K562 (cell line): ENCODE results near the gene TNNT1. TPM values are rescaled to one million over a fixed set of nuclear protein-coding genes. Genes with fewer than 3 reads are reported as not detected.

Experiments
- BRF1 ChIP-seq: IDR thresholded peaks from 3 replicates; pipeline ENCODE4 v1.6.1; 2011; ENCODE audit warnings: borderline replicate concordance, mild to moderate bottlenecking; ENCODE audit not compliant: insufficient read length; ENCODE audit errors: extremely low read depth
- CBFB ChIP-seq: sonication (generic); formaldehyde crosslinking; IDR thresholded peaks from 2 replicates; pipeline ENCODE4 v1.4.0; 2020; ENCODE audit warnings: mild to moderate bottlenecking, missing genetic modification reagents
- DACH1 ChIP-seq: fragments of 450-650 bp; IDR thresholded peaks from 2 replicates; pipeline ENCODE4 v1.6.1; 2018; ENCODE audit not compliant: partially characterized antibody
- MAX ChIP-seq: sonication (generic); formaldehyde crosslinking; IDR thresholded peaks from 2 replicates; pipeline ENCODE4 v1.9.0; 2022; ENCODE audit warnings: mild to moderate bottlenecking, missing genetic modification reagents
- PPARD ChIP-seq: fragments of 250-450 bp; sonication (Bioruptor Pico); IDR thresholded peaks from 2 replicates; pipeline ENCODE4 v1.8.0; 2022; ENCODE audit warnings: inconsistent platforms, mild to moderate bottlenecking, moderate library complexity
- SAFB2 ChIP-seq: fragments of 200-400 bp; formaldehyde crosslinking; IDR thresholded peaks from 2 replicates; pipeline ENCODE4 v1.6.1; 2018; ENCODE audit warnings: borderline replicate concordance, low read length, low read depth, moderate library complexity; ENCODE audit not compliant: severe bottlenecking
- STAT5B ChIP-seq: fragments of 250-450 bp; sonication (Bioruptor Pico); IDR thresholded peaks from 2 replicates; pipeline ENCODE4 v1.8.0; 2021; ENCODE audit warnings: mild to moderate bottlenecking, inconsistent platforms
- TARDBP ChIP-seq: fragments of 450-650 bp; IDR thresholded peaks from 2 replicates; pipeline ENCODE4 v1.6.1; 2016
- ZNF277 ChIP-seq: fragments of 250-450 bp; sonication (Bioruptor Pico); IDR thresholded peaks from 2 replicates; pipeline ENCODE4 v1.8.0; 2022; ENCODE audit warnings: inconsistent platforms, mild to moderate bottlenecking, moderate library complexity, borderline replicate concordance
- ZNF445 ChIP-seq: fragments of 250-450 bp; sonication (Bioruptor Pico); IDR thresholded peaks from 2 replicates; pipeline ENCODE4 v1.4.0; 2020; ENCODE audit warnings: low read depth, mild to moderate bottlenecking, moderate library complexity
- polyA plus RNA-seq, 8 experiments: library from polyadenylated mRNA; depleted of rRNA in 4 of 8; stranded (reverse) in 5 of 8; unstranded in 3 of 8; fragments of >200 nt; fragmentation: Nextera tagmentation in 2 of 8; fragmentation: Illumina TruSeq in 1 of 8; extraction: Ambion mirVana in 2 of 8; extraction: Trizol in 1 of 8; gene quantifications; 2 replicates each; pipeline versions ENCODE4 v1.2.1 to v1.2.3, GENCODE V29; 2011 to 2014; ENCODE audit warnings: inconsistent platforms in 1 of 8, missing spikeins in 1 of 8
- total RNA-seq, 7 experiments: library from RNA; depleted of rRNA in 6 of 7; stranded (reverse); fragments of >200 nt in 6 of 7; fragmentation: Illumina TruSeq in 2 of 7; extraction: Trizol in 2 of 7; gene quantifications; 2 replicates each; pipeline versions ENCODE4 v1.2.1 to v1.2.3, GENCODE V29; 2011 to 2021; ENCODE audit warnings: low replicate concordance in 1 of 7
- TF ChIP-seq, protein P1 (sequence below): fragments of 450-650 bp; conservative IDR thresholded peaks from 2 replicates; pipeline ENCODE4 v1.6.1; 2016; ENCODE audit warnings: missing genetic modification characterization, low read depth, mild to moderate bottlenecking, control low read depth, missing compliant biosample characterization
- TF ChIP-seq, protein P2 (sequence below): sonication (generic); formaldehyde crosslinking; IDR thresholded peaks from 2 replicates; pipeline ENCODE4 v1.8.0; 2022; ENCODE audit warnings: mild to moderate bottlenecking, low read depth, missing genetic modification reagents

Gene TNNT1
- total and polyA plus RNA-seq, 9 of the 15 experiments (the other 6 are each of a cell fraction or from before 2014, with no cell fraction given): 31.8 to 390 (median 227) TPM

- TF ChIP-seq, protein P1, sequence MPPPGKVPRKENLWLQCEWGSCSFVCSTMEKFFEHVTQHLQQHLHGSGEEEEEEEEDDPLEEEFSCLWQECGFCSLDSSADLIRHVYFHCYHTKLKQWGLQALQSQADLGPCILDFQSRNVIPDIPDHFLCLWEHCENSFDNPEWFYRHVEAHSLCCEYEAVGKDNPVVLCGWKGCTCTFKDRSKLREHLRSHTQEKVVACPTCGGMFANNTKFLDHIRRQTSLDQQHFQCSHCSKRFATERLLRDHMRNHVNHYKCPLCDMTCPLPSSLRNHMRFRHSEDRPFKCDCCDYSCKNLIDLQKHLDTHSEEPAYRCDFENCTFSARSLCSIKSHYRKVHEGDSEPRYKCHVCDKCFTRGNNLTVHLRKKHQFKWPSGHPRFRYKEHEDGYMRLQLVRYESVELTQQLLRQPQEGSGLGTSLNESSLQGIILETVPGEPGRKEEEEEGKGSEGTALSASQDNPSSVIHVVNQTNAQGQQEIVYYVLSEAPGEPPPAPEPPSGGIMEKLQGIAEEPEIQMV (tag): no peak
- TF ChIP-seq TARDBP (no peak), ZNF277 (CRISPR knock-in tag) (no peak), CBFB (CRISPR knock-in tag) (no peak), ZNF445 (CRISPR knock-in tag) (no peak), MAX (CRISPR knock-in tag) (no peak), STAT5B (no peak), DACH1 (no peak), SAFB2 (no peak), BRF1 (no peak), PPARD (CRISPR knock-in tag) (no peak)
- TF ChIP-seq, protein P2, sequence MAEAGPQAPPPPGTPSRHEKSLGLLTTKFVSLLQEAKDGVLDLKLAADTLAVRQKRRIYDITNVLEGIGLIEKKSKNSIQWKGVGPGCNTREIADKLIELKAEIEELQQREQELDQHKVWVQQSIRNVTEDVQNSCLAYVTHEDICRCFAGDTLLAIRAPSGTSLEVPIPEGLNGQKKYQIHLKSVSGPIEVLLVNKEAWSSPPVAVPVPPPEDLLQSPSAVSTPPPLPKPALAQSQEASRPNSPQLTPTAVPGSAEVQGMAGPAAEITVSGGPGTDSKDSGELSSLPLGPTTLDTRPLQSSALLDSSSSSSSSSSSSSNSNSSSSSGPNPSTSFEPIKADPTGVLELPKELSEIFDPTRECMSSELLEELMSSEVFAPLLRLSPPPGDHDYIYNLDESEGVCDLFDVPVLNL (CRISPR knock-in tag): no peak
Observed at GRCh38 chr19:55105237-55105636, 43.8 kb downstream of the TNNT1 start (continued).
